Liver (tissue), 9 donors: ENCODE measurements around the gene SPATA16. TPM values are rescaled to one million over a fixed set of nuclear protein-coding genes. Genes with fewer than 3 reads are reported as not detected.

Experiments
- DNase-seq: peaks from one replicate; pipeline ENCODE4 v3.0.0-alpha.2; 2017; ENCODE audit warnings: low spot score
- H3K27ac ChIP-seq, 2 donors: one replicate each; pipeline ENCODE4 v1.7.0; 2013; ENCODE audit warnings: inconsistent platforms in 2 of 2, low read length in 2 of 2, control low read depth in 1 of 2, low read depth in 1 of 2, mild to moderate bottlenecking in 1 of 2
- H3K27me3 ChIP-seq, 4 donors: one replicate each; pipeline versions ENCODE4 v1.6.1 to v1.7.0; 2013; ENCODE audit warnings: low read length in 3 of 4, inconsistent platforms in 1 of 4, mild to moderate bottlenecking in 1 of 4, moderate library complexity in 1 of 4; ENCODE audit not compliant: control insufficient read depth in 4 of 4, insufficient read depth in 4 of 4
- H3K36me3 ChIP-seq, 4 donors: one replicate each; pipeline versions ENCODE4 v1.6.1 to v1.7.0; 2013; ENCODE audit warnings: low read length in 3 of 4, mild to moderate bottlenecking in 3 of 4, low read depth in 1 of 4, moderate library complexity in 1 of 4; ENCODE audit not compliant: control insufficient read depth in 4 of 4, insufficient read depth in 3 of 4
- H3K4me1 ChIP-seq, 4 donors: one replicate each; pipeline versions ENCODE4 v1.6.1 to v1.7.0; 2013; ENCODE audit warnings: low read length in 3 of 4, mild to moderate bottlenecking in 3 of 4, moderate library complexity in 1 of 4; ENCODE audit not compliant: control insufficient read depth in 4 of 4, insufficient read depth in 4 of 4
- H3K4me3 ChIP-seq, 3 donors: one replicate each; pipeline versions ENCODE4 v1.6.1 to v1.7.0; 2013; ENCODE audit warnings: low read length in 3 of 3, control low read depth in 1 of 3, low read depth in 1 of 3, mild to moderate bottlenecking in 1 of 3
- H3K9ac ChIP-seq, 2 donors: one replicate each; pipeline ENCODE4 v1.7.0; 2013; ENCODE audit warnings: low read length in 2 of 2, mild to moderate bottlenecking in 2 of 2, moderate library complexity in 2 of 2, control low read depth in 1 of 2, low read depth in 1 of 2
- H3K9me3 ChIP-seq, 4 donors: one replicate each; pipeline versions ENCODE4 v1.6.1 to v1.7.0; 2013; ENCODE audit warnings: low read length in 3 of 4; ENCODE audit not compliant: control insufficient read depth in 4 of 4
- EGR1 ChIP-seq, 2 donors: IDR thresholded peaks; 2 replicates each; pipeline ENCODE4 v1.6.1; 2016 to 2018; ENCODE audit warnings: antibody characterized with exemption in 2 of 2, low read depth in 2 of 2
- FOXA1 ChIP-seq: IDR thresholded peaks from 2 replicates; pipeline ENCODE4 v1.6.1; 2016; ENCODE audit warnings: antibody characterized with exemption
- FOXA2 ChIP-seq: IDR thresholded peaks from 2 replicates; pipeline ENCODE4 v1.6.1; 2016; ENCODE audit warnings: antibody characterized with exemption
- GABPA ChIP-seq, 2 donors: IDR thresholded peaks in 1 of 2; conservative IDR thresholded peaks in 1 of 2; 2 replicates each; pipeline ENCODE4 v1.6.1; 2016; ENCODE audit warnings: antibody characterized with exemption in 2 of 2, mild to moderate bottlenecking in 1 of 2, moderate library complexity in 1 of 2
- HNF4A ChIP-seq, 2 donors: conservative IDR thresholded peaks; 2 replicates each; pipeline ENCODE4 v1.6.1; 2016; ENCODE audit warnings: antibody characterized with exemption in 2 of 2, mild to moderate bottlenecking in 2 of 2
- HNF4G ChIP-seq: IDR thresholded peaks from 2 replicates; pipeline ENCODE4 v1.6.1; 2016; ENCODE audit warnings: antibody characterized with exemption
- JUND ChIP-seq, 2 donors: IDR thresholded peaks; 2 replicates each; pipeline ENCODE4 v1.6.1; 2016; ENCODE audit warnings: antibody characterized with exemption in 2 of 2
- NR2F2 ChIP-seq: IDR thresholded peaks from 2 replicates; pipeline ENCODE4 v1.6.1; 2016; ENCODE audit warnings: antibody characterized with exemption
- RAD21 ChIP-seq, 2 donors: IDR thresholded peaks; 2 replicates each; pipeline ENCODE4 v1.6.1; 2016; ENCODE audit warnings: antibody characterized with exemption in 2 of 2, mild to moderate bottlenecking in 2 of 2
- RXRA ChIP-seq, 2 donors: IDR thresholded peaks; 2 replicates each; pipeline ENCODE4 v1.6.1; 2017 to 2018; ENCODE audit warnings: antibody characterized with exemption in 2 of 2, mild to moderate bottlenecking in 1 of 2
- SP1 ChIP-seq: IDR thresholded peaks from 2 replicates; pipeline ENCODE4 v1.6.1; 2018; ENCODE audit warnings: antibody characterized with exemption, mild to moderate bottlenecking
- TAF1 ChIP-seq: conservative IDR thresholded peaks from 2 replicates; pipeline ENCODE4 v1.6.1; 2016; ENCODE audit warnings: antibody characterized with exemption, mild to moderate bottlenecking
- YY1 ChIP-seq: IDR thresholded peaks from 2 replicates; pipeline ENCODE4 v1.6.1; 2016; ENCODE audit warnings: antibody characterized with exemption, mild to moderate bottlenecking
- WGBS: extraction: QIAGEN DNeasy Blood & Tissue Kit; methylation state at CpG from one replicate; pipeline ENCODE4 v1.1.7; 2013; 5-methylcytosine and 5-hydroxymethylcytosine counted together
- polyA plus RNA-seq, 2 donors: library from polyadenylated mRNA; stranded (reverse) in 1 of 2; unstranded in 1 of 2; fragments of 200-250 nt in 1 of 2; fragments of >200 nt in 1 of 2; fragmentation: Nextera tagmentation in 1 of 2; extraction: Ambion mirVana in 1 of 2; gene quantifications; one replicate each; pipeline versions ENCODE4 v1.2.1 to v1.2.3, GENCODE V29; 2013 to 2015
- total RNA-seq, 2 donors: library from RNA; depleted of rRNA; stranded (reverse); fragments of >200 nt; gene quantifications; one replicate each; pipeline ENCODE4 v1.2.3, GENCODE V29; 2014
- TF ChIP-seq, protein P1 (sequence below): fragments of 150-350 bp; IDR thresholded peaks from 2 replicates; pipeline ENCODE4 v1.5.1; 2017; ENCODE audit warnings: improper control_type of control experiment, low read depth, low read length; ENCODE audit not compliant: missing input control
- TF ChIP-seq, protein P2 (sequence below): IDR thresholded peaks from 2 replicates; pipeline ENCODE4 v1.6.1; 2016; ENCODE audit warnings: antibody characterized with exemption
- TF ChIP-seq, protein P3 (sequence below): IDR thresholded peaks from 2 replicates; pipeline ENCODE4 v1.6.1; 2016; ENCODE audit warnings: antibody characterized with exemption
- TF ChIP-seq, protein P4 (sequence below): IDR thresholded peaks from 2 replicates; pipeline ENCODE4 v1.6.1; 2016; ENCODE audit warnings: antibody characterized with exemption, mild to moderate bottlenecking
- donor health status: healthy.
- donor health status: healthy.
- donor health status: healthy.
- donor health status: healthy.
- donor health status: healthy.

SPATA16 gene
- total and polyA plus RNA-seq, 4 donors: not detected

DNA sequence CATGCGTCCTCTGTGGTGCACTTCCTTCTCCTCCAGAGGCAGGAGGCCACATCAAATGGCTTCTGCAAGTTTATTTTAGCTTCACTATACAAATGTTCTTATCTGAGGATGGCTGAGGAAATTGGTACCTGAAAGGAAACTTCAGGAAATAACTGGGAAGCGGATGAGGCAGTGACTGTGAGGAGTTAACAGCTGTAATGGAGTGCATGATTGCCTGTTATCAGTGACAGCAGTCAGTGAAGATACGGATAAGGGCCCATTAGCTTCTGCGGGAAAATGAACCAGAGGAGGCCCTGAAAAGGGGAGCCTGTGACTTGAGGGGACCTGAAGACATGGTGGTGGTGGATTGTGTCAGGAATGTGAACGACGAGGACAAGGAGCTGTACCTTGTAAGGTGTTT is 51.8 kb downstream of the SPATA16 start:
- TF ChIP-seq YY1 (no peak), RAD21 (IDR thresholded peaks at IDR 0.05) (no peak), TAF1 (no peak), SP1 (no peak), EGR1 (IDR thresholded peaks at IDR 0.05; ENCODE audit: low read depth in 2 of 2) (no peak), GABPA (IDR thresholded peaks at IDR 0.05 in 1 of 2, conservative IDR thresholded peaks at IDR 0.05 in 1 of 2) (no peak), HNF4G (no peak), NR2F2 (no peak), HNF4A (conservative IDR thresholded peaks at IDR 0.05) (no peak), FOXA2 (no peak)
- TF ChIP-seq, protein P1, sequence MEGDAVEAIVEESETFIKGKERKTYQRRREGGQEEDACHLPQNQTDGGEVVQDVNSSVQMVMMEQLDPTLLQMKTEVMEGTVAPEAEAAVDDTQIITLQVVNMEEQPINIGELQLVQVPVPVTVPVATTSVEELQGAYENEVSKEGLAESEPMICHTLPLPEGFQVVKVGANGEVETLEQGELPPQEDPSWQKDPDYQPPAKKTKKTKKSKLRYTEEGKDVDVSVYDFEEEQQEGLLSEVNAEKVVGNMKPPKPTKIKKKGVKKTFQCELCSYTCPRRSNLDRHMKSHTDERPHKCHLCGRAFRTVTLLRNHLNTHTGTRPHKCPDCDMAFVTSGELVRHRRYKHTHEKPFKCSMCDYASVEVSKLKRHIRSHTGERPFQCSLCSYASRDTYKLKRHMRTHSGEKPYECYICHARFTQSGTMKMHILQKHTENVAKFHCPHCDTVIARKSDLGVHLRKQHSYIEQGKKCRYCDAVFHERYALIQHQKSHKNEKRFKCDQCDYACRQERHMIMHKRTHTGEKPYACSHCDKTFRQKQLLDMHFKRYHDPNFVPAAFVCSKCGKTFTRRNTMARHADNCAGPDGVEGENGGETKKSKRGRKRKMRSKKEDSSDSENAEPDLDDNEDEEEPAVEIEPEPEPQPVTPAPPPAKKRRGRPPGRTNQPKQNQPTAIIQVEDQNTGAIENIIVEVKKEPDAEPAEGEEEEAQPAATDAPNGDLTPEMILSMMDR: no peak
- TF ChIP-seq, protein P2, sequence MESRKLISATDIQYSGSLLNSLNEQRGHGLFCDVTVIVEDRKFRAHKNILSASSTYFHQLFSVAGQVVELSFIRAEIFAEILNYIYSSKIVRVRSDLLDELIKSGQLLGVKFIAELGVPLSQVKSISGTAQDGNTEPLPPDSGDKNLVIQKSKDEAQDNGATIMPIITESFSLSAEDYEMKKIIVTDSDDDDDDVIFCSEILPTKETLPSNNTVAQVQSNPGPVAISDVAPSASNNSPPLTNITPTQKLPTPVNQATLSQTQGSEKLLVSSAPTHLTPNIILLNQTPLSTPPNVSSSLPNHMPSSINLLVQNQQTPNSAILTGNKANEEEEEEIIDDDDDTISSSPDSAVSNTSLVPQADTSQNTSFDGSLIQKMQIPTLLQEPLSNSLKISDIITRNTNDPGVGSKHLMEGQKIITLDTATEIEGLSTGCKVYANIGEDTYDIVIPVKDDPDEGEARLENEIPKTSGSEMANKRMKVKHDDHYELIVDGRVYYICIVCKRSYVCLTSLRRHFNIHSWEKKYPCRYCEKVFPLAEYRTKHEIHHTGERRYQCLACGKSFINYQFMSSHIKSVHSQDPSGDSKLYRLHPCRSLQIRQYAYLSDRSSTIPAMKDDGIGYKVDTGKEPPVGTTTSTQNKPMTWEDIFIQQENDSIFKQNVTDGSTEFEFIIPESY: no peak
- TF ChIP-seq, protein P3, sequence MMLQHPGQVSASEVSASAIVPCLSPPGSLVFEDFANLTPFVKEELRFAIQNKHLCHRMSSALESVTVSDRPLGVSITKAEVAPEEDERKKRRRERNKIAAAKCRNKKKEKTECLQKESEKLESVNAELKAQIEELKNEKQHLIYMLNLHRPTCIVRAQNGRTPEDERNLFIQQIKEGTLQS: no peak
- Histone ChIP-seq H3K9me3 (no peaks in the 10 kb centered on the region), H3K4me1 (no peaks in the 10 kb centered on the region), H3K36me3 (no peaks in the 10 kb centered on the region), H3K4me3 (no peak overlapping the region), H3K27ac (no peak overlapping the region), H3K9ac (no peak overlapping the region), H3K27me3 (no peaks in the 10 kb centered on the region)
- DNase-seq: no peak
- WGBS: 36% methylated on average over 6 of the region's 6 CpGs

DNA sequence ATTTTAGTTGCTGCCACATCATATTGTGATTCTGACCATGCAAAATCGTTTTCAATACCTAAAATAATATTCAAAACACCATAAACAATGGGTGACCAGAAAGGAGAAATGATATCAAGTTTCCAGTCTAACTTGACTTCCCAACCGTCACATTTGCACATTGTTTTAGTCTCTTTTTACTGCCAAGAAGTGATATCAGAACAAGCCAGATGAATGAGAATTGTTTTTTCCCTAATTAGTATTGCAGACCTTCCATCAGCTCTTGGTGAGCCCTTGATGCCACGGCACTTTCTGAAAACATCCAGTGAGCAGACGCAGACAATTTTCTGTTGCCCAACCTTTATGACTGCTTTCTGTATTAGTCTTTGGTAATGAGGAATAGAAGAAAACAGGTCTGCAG is 62.5 kb downstream of the SPATA16 start:
- Histone ChIP-seq H3K36me3 (no peaks in the 10 kb centered on the region), H3K4me1 (no peaks in the 10 kb centered on the region), H3K9ac (no peak overlapping the region), H3K4me3 (no peak overlapping the region), H3K27ac (no peak overlapping the region), H3K27me3 (no peaks in the 10 kb centered on the region), H3K9me3 (peaks cover 0 to 2% (median 0%) of the 10 kb centered on the region in 4 donors)
- 63% methylated on average over 4 of the region's 4 CpGs for WGBS
- DNase-seq: no peak
- TF ChIP-seq, protein P2: no peak
- TF ChIP-seq, protein P4, sequence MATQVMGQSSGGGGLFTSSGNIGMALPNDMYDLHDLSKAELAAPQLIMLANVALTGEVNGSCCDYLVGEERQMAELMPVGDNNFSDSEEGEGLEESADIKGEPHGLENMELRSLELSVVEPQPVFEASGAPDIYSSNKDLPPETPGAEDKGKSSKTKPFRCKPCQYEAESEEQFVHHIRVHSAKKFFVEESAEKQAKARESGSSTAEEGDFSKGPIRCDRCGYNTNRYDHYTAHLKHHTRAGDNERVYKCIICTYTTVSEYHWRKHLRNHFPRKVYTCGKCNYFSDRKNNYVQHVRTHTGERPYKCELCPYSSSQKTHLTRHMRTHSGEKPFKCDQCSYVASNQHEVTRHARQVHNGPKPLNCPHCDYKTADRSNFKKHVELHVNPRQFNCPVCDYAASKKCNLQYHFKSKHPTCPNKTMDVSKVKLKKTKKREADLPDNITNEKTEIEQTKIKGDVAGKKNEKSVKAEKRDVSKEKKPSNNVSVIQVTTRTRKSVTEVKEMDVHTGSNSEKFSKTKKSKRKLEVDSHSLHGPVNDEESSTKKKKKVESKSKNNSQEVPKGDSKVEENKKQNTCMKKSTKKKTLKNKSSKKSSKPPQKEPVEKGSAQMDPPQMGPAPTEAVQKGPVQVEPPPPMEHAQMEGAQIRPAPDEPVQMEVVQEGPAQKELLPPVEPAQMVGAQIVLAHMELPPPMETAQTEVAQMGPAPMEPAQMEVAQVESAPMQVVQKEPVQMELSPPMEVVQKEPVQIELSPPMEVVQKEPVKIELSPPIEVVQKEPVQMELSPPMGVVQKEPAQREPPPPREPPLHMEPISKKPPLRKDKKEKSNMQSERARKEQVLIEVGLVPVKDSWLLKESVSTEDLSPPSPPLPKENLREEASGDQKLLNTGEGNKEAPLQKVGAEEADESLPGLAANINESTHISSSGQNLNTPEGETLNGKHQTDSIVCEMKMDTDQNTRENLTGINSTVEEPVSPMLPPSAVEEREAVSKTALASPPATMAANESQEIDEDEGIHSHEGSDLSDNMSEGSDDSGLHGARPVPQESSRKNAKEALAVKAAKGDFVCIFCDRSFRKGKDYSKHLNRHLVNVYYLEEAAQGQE: no peak
- TF ChIP-seq EGR1 (IDR thresholded peaks at IDR 0.05; ENCODE audit: low read depth in 2 of 2): no peak
- TF ChIP-seq YY1: no peak
- TF ChIP-seq, protein P3: no peak
- no peak for TF ChIP-seq SP1
- TF ChIP-seq GABPA (IDR thresholded peaks at IDR 0.05 in 1 of 2, conservative IDR thresholded peaks at IDR 0.05 in 1 of 2): no peak
- no peak for TF ChIP-seq FOXA1
- TF ChIP-seq JUND (IDR thresholded peaks at IDR 0.05): no peak
- no peak for TF ChIP-seq RXRA (IDR thresholded peaks at IDR 0.05)
- TF ChIP-seq HNF4G: no peak
- TF ChIP-seq NR2F2: no peak
